NOMO-1 treated with dmso at 0.1 percent for 144 hours (cell line): ENCODE data around the gene ATG5.

Source experiments
- DNase-seq: peaks from one replicate; lab custom pipeline; 2025; ENCODE audit not compliant: unreplicated experiment; lab: John Stamatoyannopoulos, UW

ATG5 gene

GRCh38 chr6:106184629-106185028 is 140.9 kb downstream of the ATG5 start:
- no peak for DNase-seq

DNA sequence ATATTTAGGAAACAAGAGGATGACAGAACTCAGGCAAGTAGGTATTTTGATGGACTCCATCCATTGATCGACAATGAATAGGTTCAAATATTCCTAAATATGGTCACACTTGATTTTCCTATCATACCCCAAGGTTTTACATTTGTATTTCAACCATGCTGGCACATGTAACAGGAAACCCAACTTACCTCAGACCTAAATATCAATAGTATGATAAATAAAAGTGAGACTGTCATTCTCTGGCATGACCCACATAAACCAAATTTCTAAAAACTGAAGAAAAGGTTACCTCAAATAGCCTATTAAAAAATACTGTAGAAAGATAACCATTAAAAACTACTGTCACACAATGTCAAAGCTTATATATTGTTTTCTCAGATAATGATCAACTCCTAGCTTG is 142.1 kb downstream of the ATG5 start:
- no peak for DNase-seq

DNA sequence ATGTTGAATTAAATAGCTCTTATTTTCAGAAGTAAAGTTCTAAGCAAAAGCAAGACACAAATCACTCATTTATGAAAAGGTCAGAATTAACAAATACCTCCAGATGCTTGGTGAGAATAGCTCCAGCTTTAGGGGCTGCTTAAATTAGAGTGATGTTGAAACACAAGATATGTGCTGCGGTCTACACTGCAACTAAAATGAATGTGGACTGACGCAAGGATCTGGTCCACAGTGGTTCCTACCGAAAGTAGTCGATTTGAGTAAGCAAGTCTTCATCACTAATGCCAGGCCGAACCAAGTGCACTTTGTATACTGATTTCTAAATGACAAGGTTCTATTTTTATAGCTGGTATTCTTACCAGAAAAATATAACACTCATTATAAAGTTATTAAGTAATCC is 143.1 kb downstream of the ATG5 start:
- peak; percentile 58 for DNase-seq

- no peak for DNase-seq
These were observed 143.7 kb downstream of the ATG5 start for GRCh38 chr6:106181664-106182418.

DNA sequence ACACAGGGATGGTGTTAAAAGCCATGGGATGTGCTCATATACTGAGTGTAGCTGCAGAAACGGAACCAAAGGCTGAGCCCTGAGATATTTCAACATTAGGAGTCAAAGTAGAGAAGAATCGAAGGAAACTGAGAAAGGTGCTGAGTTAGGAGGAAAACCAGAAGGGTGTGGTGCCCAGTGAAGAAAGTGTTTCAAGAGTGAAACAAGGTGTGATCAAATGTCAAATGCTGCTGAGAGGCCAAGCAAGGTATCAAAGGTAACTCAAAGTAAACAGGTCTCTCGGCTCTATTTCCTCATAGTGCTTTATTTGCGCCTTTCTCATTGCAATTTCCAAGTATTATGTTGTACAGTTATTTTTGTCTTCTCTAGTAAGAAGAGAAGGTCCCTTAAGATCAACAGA is 145.4 kb downstream of the ATG5 start:
- DNase-seq, result no peak

DNA sequence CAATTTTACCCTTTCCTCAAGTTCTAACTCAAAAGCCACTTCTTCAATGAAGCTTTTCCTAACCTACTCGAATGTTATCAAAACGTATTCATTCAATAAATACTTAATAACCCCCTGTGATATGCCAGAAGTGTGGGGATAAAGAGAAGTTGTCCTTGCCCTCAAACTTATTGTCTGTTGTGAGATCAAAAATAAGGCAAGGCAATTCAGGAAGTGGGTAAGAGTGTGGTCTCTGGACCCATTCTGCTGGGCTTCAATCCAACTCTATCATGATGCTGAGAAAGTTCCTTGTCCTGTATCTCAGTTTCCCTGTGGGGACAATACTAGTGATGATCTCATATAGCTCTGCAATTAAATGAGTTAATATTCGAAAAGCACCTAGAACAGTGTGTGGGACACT is 146.7 kb downstream of the ATG5 start:
- no peak for DNase-seq

DNA sequence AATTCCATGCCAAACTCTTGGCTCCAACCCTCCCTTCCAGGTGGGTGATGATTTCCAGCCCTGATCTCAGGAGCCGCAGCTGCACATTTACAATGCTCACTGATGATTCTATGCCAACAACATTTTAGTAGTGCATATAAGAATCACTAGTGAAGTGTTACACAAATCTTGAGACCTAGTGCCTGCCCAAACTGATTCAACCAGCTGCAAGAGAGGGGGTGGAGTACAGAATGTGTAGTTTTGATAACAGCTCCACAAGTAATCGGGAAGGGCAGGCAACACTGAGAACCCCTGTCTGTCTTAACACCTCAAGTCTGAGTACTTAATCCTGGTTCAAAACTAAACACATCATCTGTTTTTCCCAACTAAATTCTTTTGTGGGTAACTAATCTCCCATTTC is 147.8 kb downstream of the ATG5 start:
- DNase-seq, result no peak

DNA sequence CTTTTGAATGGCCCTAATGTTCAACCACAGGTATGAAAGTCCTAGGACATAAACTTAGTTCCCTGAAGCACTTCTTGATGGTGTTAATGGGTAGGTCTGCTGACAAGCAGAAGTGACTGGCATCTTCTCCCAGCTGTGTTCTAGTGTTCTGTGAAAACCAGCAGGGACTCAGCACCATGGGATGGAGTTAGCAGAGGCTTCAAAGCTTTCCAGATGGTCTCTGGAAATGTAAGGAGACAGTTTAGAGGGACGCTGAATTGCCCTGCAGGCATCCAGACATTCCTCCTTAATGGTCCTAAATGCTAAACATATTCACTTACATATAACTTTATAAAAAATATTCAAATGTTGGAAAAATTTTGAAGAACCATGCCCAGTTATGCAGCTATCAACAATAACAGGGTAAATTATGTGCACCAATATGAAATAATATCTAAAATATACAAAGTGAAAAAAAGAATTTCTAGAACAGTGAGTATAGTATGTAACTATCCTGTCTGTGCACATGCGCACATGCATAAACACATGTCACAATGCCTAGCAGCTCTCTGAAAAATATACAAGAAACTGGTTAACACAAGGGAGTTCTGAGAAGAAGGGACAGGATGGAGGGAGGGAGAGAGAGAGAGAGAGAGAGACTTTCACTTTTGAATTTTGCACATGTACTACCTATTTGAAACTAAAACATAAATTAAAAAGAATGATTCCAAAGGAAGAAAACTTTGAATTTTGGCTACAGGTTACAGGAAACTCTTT is 152.3 kb downstream of the ATG5 start:
- no peak for DNase-seq

GRCh38 chr6:106170030-106170791 is 155.3 kb downstream of the ATG5 start:
- no peak for DNase-seq

DNA sequence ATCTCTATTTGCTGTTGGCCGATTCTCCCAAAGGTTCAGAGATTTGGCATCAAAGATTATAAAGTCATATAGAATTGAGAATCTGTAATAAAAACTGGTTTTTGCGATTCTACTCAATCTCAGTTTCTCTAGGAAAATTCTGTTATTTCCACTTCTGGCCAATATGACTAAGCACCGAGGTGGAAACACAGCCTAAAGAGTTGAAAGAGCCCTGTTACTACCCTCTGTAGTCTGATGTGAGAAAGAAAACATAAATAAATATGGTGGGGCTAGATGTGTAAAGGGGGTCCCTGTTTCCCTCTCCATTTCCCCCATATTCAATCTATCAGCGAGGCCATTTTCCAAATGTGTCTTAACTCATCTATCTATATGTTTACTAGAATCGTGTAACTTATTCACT is 156.0 kb downstream of the ATG5 start:
- DNase-seq, result no peak

DNA sequence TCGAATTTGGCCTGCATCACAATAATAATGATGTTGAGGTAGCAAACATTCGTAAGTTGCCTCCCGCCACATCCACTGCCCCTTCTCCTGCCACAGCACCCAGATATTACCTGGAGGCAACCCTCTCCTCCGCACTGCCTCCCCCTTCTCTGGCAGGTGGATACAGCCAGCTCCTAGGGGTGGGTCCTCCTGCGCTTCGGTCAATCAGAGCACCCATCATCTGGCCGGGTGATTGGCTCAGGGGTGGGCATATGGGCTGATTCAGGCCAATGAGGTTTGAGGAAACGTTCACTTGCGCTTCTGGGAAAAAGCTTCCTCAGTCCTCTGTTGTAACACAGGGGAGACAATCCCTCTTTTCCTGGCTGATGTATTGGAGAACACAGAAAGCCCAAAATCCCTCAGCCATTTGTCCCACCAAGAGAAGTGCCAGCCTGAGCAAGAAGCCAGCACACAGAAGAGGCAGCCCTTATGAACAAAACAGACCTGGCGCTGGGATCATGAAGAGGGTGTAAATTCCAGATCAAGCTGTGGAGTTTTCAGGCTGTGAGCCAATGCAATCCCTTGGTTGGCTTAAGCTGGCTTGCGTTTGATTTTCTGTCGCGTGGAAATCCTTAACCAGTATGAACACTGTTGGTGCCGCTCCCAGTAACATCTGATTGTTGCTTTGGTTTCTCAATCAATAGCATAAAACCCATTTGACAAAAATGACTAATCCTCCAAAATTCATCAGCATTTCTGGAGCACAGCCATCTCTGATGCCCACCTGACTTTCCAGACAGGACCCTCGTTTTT is 157.3 kb downstream of the ATG5 start:
- DNase-seq, result no peak

DNA sequence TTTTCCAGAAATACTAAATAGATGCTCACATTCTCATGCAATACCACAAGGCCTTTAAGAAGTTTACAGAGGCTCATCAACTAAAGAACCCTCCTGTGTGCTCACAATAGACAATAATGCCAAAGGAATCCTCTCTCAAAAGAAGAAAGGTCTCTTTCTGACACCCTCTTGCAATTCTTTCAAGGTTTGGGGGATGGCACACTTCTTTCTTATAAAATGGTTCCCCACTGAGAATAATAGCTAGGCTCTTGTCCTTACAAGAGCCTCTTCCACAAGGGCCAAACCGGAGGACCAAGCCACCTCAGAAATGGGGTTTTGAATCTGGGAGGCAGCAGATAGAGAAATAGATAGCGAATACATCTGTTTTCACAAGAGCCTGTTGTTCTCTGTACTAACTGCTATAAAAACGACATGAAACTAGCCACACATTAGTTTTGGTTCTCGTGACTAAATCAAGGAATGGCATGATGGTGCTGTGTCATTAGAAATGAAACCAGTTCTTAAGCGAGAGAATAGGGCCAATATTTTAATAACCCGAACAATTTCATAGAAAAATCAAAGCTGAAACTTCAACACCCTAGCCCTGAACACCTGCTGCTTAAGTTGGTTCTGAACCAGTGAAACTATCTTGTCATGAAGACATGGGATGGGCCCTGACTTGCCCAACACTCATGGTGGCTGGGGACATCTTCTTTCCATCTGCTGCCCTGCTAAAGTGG is 158.3 kb downstream of the ATG5 start:
- DNase-seq, result no peak

DNA sequence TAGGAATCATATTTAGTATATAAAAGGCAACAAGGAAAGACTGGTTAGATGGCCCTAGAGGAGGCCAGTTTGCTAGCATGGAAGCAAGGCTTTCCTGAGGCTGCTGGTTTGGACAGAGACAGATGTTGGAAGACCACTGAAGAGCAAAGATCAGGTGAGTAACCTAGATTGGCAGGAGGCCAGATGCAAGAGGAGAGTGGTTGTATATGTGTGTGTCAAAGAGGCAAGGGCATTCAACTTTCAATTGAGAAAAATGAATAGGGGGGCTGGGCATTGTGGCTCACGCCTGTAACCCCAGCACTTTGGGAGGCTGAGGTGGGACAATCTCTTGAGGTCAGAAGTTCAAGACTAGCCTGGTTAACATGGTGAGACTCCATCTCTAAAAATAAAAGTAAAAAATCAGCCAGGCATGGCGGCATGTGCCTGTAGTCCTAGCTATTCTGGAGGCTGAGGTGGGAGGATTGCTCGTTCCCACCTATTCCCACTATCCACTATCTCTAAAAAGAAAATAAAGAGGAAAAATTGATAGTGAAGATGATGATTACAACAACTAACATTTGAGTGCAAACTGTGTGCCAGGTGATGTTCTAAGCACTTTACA is 159.6 kb downstream of the ATG5 start:
- DNase-seq, result no peak

- DNase-seq, result peak; percentile 95
These were observed 161.3 kb downstream of the ATG5 start for GRCh38 chr6:106163966-106164877.

- DNase-seq, result peak; percentile 84
These were observed 162.1 kb downstream of the ATG5 start for GRCh38 chr6:106163446-106163965.

- no peak for DNase-seq
These were observed 162.6 kb downstream of the ATG5 start for GRCh38 chr6:106162921-106163320.

GRCh38 chr6:106161893-106162292 is 163.7 kb downstream of the ATG5 start:
- no peak for DNase-seq

DNA sequence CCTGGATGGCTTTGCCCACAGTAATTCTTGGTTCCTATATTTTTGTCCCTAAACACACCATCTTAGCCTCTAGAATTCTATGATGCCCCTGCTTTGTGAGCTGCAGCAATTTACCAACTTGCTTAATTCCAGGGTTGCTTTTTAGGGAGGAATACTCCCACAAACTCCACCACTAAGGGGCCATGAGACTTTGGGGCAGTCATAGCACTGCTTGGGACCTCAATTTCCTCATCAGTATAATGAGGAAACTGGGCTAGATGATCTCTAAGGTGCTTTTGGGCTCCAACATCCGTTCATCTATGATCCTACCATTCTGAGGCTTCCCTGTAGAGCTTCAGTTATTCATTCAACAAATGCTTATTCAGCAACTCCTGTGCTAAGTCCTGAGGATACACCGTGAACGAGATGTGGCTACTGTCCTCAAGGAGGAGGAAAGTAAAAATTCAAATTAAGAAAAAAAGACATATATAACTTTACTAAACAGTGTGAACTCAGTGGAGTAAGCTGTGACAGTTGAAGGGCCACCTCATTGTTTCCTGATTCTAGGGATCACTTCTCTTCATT is 164.2 kb downstream of the ATG5 start:
- no peak for DNase-seq
